SK-N-MC (cell line): ENCODE data around the gene CAMSAP1.

Experiments
- EZH2 ChIP-seq: fragments of 200-600 bp; sonication (generic); IDR thresholded peaks from one replicate; pipeline ENCODE4 v1.6.1; 2017; ENCODE audit warnings: antibody characterized with exemption
- FOXP2 ChIP-seq: optimal IDR thresholded peaks from 2 replicates; pipeline ENCODE3; 2011; ENCODE audit warnings: mild to moderate bottlenecking, moderate library complexity; ENCODE audit not compliant: insufficient read depth; ENCODE audit errors: extremely low read length, control extremely low read depth
- POLR2AphosphoS5 ChIP-seq: IDR thresholded peaks from 2 replicates; pipeline ENCODE4 v1.6.1; 2012; ENCODE audit warnings: mild to moderate bottlenecking, low read depth, low read length, borderline replicate concordance

GRCh38 chr9:135835131-135835530 lies 72.2 kb downstream of the CAMSAP1 start:
- no peak for TF ChIP-seq POLR2AphosphoS5
- no peak for TF ChIP-seq EZH2
- TF ChIP-seq FOXP2, result no peak
